GM18499 (cell line): ENCODE measurements around the gene EPHB1.

Experiments
- ATAC-seq: cut with Tn5 transposase; IDR thresholded peaks from one replicate; pipeline ENCODE4 v1.9.1; 2021; ENCODE audit warnings: moderate number of reproducible peaks; ENCODE audit not compliant: insufficient read depth, unreplicated experiment

Gene EPHB1

DNA sequence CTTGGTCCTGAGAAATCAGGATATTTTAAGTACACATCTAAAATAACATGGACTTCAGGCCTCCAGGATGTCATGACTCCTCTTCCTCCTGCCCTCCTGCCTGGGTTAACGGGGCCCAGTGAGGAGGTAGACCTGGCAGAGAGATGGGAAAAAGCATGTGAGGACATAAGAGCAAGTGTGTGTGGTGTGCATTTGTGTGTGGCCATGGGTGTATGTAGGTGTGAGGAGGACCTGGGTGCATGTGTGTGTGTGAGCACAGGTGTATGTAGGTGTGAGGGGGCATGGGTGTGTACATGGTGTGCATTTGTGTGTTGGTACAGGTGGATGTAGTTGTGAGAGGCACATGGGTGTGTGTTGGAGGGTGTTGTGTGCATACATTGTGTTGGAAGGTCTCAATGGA lies 105.4 kb downstream of the EPHB1 start:
- ATAC-seq = no peak

DNA sequence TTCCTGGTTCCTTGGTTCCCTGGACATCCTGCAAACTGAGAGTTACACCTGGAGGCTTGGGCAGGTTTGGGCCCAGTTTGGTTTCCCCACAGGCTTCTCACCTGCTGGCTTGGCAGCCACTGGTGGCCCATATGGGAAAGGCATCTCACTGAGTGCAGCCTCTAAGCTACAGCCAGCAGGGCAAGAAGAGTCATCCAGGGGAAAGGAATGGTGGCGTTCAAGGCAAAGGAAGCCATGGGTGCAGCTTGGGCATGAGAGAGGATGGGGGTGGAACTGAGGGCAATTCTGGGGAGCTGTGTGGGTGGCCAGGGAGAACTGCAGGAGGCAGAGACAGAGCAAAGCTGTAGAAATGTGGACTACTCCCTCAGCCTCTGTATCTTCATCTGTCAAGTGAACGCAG lies 106.4 kb downstream of the EPHB1 start:
- ATAC-seq = no peak

GRCh38 chr3:134903837-134904236 lies 108.8 kb downstream of the EPHB1 start:
- no peak for ATAC-seq

DNA sequence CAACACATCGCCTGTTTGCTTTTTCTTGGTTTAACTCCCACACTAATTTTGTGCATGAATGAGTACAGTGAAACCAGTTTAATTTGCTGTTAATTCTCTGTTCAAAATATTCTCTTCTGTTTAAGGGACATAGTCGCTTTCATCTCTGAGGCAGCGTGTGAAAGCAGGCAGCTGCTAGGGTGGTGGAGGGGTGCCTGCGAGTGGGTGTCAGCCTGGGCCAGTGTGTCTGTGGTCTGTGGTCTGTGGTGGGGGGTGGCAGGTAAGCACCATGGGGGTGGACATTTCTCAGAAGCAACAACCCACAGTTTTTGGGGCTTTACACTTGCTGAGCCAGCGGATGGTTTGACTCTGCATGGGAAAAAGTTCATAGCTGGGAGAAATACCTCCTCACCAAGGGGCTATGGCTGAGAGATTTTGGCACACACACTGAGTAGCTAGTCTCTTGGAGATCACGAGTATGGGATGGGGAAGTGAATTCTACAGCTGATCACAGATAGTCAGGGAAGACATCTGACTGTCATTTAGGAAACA lies 109.2 kb downstream of the EPHB1 start:
- ATAC-seq = peak; percentile 53

DNA sequence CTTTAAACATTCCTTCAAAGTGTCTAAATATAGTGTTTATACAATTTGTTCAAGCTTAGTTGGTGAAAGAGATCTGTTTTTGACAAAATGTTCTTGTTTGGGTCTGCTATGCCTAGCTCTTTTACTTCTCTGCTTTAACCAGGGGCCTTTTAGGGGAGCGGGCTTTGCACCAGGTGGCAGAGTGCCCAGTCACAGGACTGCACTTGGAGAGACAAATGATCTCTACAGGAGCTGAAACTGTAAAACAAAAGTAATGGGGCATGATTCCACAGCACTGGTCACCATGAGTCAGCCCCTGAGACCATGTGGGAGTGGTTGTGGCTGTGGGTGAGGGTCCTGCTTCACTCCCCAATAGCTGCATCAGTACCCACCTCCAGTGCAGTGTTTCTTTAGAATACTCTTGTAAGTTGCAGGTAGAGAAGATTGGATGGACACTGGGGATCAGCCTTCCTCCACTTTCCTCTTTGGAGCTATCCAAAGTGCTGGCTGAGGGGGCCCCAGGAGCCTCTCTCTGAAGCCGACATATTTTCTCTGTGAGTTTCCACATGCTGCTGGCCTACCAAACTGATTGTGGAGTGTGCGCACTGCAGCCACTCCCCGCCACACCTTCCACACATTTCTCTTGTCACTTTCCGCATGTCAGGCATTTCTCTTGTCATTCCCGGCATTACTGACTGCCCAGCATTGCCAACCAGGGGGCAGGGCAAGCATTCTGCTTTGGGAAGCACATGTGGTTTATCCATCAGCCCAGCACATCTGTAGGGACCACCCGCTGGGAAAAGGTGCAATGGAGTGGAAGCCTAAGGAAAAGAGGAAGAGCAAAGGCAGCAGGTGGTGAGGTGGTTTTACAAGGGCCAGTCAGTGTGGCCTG lies 110.0 kb downstream of the EPHB1 start:
- no peak for ATAC-seq

- ATAC-seq = no peak
These were observed 110.5 kb downstream of the EPHB1 start for GRCh38 chr3:134905647-134905935.

DNA sequence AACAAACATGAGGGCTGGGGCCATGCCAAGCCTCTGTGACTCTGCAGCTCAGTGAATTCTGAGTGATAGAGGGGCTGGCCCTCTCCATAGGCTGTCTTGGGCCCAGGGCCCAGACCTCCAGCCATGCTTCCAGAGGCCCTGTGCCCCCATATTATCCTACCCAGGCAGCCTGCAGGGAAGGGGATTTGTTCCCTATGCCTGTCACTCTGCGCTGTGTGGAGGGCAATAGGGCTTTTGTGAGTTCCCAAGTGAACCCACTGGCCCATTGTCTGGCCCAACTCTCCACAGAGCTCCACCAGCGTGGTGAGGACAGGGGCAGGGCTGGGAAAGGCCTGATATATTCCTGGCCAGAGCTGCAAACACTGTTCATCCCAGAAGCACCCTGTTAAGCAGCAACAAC lies 113.2 kb downstream of the EPHB1 start:
- no peak for ATAC-seq

DNA sequence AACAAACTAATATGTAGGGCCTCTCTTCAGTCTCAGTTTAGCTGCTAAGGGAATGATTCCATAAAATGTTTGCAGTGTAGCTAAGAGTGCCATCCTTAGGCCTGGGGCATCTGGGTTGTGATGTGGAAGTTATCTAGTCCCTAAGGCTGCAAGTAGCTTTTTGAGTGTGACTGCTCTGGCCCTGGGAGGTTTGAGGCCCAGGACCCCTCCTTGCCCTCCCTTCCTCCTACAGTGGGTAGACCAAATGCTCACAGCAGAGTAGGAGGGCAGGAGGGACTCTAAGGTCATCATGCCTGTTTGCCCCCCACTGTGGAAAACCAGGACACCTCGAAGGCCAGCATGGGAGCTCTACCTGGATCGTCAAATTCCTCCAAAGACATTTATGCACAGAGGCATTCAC lies 115.0 kb downstream of the EPHB1 start:
- no peak for ATAC-seq

DNA sequence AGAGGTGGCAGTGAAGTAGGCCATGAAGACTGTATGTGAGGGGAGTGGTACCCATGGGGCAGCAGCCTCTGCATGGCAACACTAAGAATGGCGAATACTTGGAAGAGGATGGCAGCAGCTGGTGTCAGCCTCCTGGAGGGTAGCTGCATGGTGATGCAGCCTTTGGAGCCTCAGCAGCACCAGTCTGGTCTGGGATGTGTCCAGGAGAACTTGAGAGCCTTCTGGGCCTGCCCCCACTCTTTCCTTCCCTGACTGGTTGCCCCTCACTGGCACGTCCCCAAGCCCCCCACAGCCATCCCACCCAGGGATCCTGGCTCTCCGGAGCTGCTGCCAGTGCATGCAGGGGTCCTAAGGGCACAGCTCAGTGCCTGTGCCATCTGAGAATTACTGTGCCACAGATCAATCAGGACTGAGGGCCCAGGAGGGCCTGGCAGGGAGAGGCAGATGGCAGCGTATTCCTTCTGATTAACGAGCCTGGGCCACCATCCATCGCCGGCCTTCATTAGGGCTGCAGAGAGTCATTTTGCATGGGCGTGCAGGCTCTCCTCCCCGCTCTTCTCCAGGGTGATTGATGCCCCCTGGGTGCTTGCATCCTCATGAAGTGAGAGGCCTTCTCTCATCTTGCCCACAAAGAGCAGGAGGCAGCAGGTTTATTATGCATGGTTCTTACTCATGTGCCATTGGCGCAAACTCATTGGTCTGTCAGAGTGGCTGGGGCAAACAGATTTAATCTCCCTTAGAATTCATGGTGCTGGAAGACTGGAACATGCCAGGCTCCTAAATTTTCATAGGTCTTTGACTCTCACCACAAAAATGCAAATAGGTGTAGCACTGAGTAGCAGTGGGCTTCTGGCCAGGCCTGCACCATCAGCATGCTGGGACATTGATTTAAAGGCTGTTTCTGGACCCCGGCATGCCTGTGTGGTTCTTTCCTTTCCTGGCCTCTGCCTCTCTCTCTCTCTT lies 116.8 kb downstream of the EPHB1 start:
- no peak for ATAC-seq

GRCh38 chr3:134916276-134916961 lies 121.4 kb downstream of the EPHB1 start:
- no peak for ATAC-seq

DNA sequence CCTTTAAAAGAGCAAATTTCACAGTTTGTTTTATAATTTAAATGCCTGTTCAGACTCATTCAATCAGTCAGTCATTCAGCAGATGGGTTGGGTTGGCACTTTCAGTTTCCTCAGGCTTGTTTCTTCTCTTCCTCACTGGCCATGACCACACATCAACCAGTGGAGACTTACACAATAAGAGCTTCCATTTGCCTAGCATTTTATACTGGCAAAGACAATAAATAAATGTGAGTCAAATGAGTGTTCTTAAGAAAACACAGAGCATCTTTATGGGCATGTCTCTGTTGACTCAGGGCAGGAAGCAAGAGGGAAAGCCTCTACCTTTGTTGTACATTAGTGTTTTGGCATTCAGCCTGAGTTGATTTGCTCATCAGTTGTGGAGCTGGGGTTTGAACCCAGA lies 122.6 kb downstream of the EPHB1 start:
- ATAC-seq = no peak

GRCh38 chr3:134918441-134918840 lies 123.4 kb downstream of the EPHB1 start:
- ATAC-seq = peak; percentile 95

DNA sequence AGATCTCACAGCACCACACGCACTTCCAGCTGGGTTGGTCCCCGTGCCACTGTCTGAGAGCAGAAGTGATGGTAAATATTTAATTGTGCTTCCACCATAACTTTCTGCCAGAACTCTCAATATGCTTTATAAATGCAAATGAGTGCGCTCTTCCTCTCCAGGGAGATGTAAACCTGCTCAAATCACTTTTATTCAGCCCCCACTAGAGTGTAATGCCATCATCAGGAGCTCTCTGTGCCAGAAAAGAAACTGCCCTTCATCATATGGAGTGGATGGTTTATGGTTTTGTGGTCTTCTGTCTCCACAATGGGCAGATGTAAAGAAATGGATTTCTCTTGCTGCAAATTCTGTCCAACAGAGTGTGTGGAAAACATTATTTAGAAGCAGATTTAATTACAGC lies 127.0 kb downstream of the EPHB1 start:
- ATAC-seq = no peak

DNA sequence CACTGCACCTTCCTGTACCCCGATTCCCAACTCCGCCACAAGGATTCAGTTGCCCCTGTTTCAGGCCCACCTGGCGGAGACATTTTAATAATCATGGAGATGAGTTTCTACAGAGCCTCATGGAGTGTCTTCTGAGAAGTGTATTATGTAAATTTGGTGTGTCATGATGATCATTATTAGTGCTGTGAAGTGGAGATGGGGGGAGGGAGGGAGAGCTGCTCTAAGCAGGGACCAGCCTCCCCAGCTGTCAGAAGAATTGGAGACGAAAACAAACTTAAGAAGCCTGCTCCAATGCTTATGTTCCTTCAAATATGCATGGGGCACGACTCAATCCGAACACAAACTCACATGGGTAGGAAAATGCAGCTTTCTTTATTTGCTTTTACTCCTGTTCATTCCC lies 127.8 kb downstream of the EPHB1 start:
- no peak for ATAC-seq

DNA sequence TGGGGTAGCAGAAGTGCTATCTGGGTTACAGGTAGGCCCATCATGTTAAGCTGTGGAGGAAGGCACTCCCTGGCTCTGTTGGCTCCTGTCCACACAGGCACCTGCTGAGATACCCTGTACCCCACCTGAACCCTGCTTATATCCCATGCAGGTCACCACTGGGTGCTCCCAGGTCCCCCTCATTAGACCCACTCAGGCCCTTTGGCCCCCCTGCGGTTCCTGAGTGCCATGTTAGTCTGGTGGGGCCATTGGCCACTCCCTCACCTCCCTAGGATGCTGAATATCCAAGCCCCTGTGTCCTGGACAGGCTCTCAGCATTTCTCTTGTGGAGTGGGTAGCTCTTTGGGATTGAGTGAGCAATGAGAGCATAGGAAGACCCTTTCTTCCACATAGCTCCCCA lies 128.2 kb downstream of the EPHB1 start:
- ATAC-seq = no peak

DNA sequence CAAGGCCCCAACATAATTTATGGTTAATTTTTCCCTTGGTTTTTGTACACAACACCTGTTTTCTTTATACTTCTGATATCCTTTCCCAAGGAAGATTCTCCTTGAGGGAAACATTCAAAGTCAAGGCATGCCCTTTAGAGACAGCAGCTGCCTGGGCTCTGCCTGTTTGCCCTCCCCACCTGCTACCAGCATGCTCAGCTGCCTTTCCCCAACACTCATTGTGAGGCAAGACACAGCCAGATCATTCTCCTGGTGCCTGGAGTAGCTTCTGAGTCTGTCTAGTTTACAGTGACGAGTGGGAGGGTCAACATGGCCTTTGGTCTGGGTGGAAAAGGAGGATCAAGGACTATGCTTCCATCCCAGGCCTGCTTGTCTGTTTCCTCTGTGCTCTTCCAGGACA lies 132.5 kb downstream of the EPHB1 start:
- ATAC-seq = no peak

- no peak for ATAC-seq
These were observed 133.3 kb downstream of the EPHB1 start for GRCh38 chr3:134928392-134928791.

GRCh38 chr3:134928819-134929218 lies 133.8 kb downstream of the EPHB1 start:
- no peak for ATAC-seq

DNA sequence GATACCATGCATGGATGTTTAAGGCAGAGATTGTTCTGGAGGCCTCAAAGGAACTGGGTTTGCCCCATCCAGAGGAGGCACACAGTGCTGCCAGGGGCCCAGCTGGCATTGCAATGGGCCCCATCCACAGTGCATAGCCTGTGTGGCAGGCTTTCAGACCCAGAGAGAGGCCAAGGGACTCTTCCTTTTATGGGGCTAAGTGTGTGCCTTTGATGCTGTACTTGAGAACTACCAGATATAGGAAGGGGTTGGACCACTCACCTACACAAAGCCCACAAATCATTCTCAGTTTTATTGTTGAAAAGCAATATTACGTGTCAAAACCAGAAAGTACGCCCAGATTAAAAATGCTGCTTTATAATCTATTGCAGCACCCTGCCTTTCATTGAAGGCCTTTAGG lies 134.9 kb downstream of the EPHB1 start:
- no peak for ATAC-seq

- ATAC-seq = no peak
These were observed 136.2 kb downstream of the EPHB1 start for GRCh38 chr3:134931045-134931785.
